Peyer's patch (tissue), 4 donors: ENCODE results near the gene MRPL37. TPM values are rescaled to one million over a fixed set of nuclear protein-coding genes. Genes with fewer than 3 reads are reported as not detected.

ENCODE experiments used
- DNase-seq, 3 donors: peaks; one replicate each; pipeline ENCODE4 v3.0.0-alpha.2; 2017 to 2019
- H3K27ac ChIP-seq, 4 donors: fragments of 200-600 bp; sonication (generic); one replicate each; pipeline ENCODE4 v1.5.1; 2016 to 2019
- H3K27me3 ChIP-seq, 2 donors: fragments of 200-600 bp; sonication (generic); one replicate each; pipeline ENCODE4 v1.5.1; 2019
- H3K36me3 ChIP-seq, 3 donors: fragments of 200-600 bp; sonication (generic); one replicate each; pipeline ENCODE4 v1.5.1; 2016 to 2019
- H3K4me1 ChIP-seq, 4 donors: fragments of 200-600 bp; sonication (generic); one replicate each; pipeline ENCODE4 v1.5.1; 2016 to 2019
- H3K4me3 ChIP-seq, 4 donors: fragments of 200-600 bp; sonication (generic); 1 replicate in 3 of 4; 2 replicates in 1 of 4; pipeline ENCODE4 v1.5.1; 2016 to 2019; ENCODE audit warnings: mild to moderate bottlenecking in 1 of 4
- H3K9me3 ChIP-seq, 4 donors: fragments of 200-600 bp; sonication (generic); one replicate each; pipeline ENCODE4 v1.5.1; 2016 to 2019; ENCODE audit warnings: mild to moderate bottlenecking in 1 of 4
- POLR2A ChIP-seq, 2 donors: fragments of 450-650 bp; IDR thresholded peaks; one replicate each; pipeline ENCODE4 v1.5.1; 2017; ENCODE audit warnings: antibody characterized with exemption in 2 of 2, mild to moderate bottlenecking in 2 of 2, moderate library complexity in 2 of 2
- total RNA-seq, 4 donors: library from RNA; depleted of rRNA; stranded (reverse); fragments of >200 nt; gene quantifications; one replicate each; pipeline ENCODE4 v1.1.0, GENCODE V29; 2016
- TF ChIP-seq, protein P1 (sequence below), 6 experiments: fragments of 450-650 bp in 4 of 6; fragments of 200-600 bp in 2 of 6; sonication (generic) in 1 of 6; IDR thresholded peaks; one replicate each; pipeline ENCODE4 v1.5.1; 2017 to 2019; ENCODE audit warnings: antibody characterized with exemption in 6 of 6, mild to moderate bottlenecking in 3 of 6, moderate library complexity in 1 of 6

The MRPL37 gene
- total RNA-seq, 4 donors from 2014 or later, result 52.8 to 58.3 (median 54.5) TPM

DNA sequence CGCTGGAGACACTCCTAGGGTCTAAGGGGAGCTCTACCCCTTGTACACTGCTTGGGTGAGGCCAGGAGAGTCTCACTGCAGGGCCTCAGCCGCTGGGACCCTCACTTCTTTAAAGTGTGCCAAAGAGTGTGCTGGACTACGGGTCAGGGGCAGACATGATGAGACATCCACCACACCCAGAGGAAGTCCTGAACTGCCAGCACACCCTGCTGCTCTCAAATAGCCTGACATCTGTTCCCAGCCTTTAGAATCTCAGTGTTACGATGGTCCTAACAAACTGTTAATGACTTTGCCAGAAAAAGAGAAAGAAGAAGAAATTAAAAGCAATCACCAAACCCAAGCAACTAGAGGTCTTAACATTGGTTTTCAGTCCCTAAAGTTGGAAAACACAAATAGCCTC is 49.0 kb downstream of the MRPL37 start:
- no peak for TF ChIP-seq POLR2A (IDR thresholded peaks at IDR 0.05)
- TF ChIP-seq, protein P1, sequence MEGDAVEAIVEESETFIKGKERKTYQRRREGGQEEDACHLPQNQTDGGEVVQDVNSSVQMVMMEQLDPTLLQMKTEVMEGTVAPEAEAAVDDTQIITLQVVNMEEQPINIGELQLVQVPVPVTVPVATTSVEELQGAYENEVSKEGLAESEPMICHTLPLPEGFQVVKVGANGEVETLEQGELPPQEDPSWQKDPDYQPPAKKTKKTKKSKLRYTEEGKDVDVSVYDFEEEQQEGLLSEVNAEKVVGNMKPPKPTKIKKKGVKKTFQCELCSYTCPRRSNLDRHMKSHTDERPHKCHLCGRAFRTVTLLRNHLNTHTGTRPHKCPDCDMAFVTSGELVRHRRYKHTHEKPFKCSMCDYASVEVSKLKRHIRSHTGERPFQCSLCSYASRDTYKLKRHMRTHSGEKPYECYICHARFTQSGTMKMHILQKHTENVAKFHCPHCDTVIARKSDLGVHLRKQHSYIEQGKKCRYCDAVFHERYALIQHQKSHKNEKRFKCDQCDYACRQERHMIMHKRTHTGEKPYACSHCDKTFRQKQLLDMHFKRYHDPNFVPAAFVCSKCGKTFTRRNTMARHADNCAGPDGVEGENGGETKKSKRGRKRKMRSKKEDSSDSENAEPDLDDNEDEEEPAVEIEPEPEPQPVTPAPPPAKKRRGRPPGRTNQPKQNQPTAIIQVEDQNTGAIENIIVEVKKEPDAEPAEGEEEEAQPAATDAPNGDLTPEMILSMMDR (IDR thresholded peaks at IDR 0.05), result no peak

GRCh38 chr1:54249819-54250435 is 50.0 kb downstream of the MRPL37 start:
- no peaks in the 10 kb centered on the region for H3K27me3 ChIP-seq
- H3K4me1 ChIP-seq, result peaks cover 0 to 7% (median 0%) of the 10 kb centered on the region in 4 donors
- H3K27ac ChIP-seq, result no peak overlapping the region
- H3K4me3 ChIP-seq, result no peak overlapping the region
- no peak for TF ChIP-seq POLR2A (IDR thresholded peaks at IDR 0.05)
- TF ChIP-seq, protein P1 (IDR thresholded peaks at IDR 0.05), result no peak
- DNase-seq, result no peak
- no peaks in the 10 kb centered on the region for H3K9me3 ChIP-seq
- peaks cover 0 to 42% (median 0%) of the 10 kb centered on the region in 3 donors for H3K36me3 ChIP-seq

More for the DNA sequence above, 49.0 kb downstream of the MRPL37 start:
- no peak for DNase-seq
- H3K4me3 ChIP-seq, result no peak overlapping the region
- no peaks in the 10 kb centered on the region for H3K4me1 ChIP-seq
- H3K27ac ChIP-seq, result no peak overlapping the region
- H3K36me3 ChIP-seq, result peaks cover 0 to 42% (median 0%) of the 10 kb centered on the region in 3 donors
- H3K27me3 ChIP-seq, result no peaks in the 10 kb centered on the region
- no peaks in the 10 kb centered on the region for H3K9me3 ChIP-seq

- Histone ChIP-seq H3K4me1 (peaks cover 0 to 7% (median 0%) of the 10 kb centered on the region in 4 donors), H3K4me3 (no peak overlapping the region), H3K27ac (no peak overlapping the region), H3K36me3 (peaks cover 0 to 42% (median 0%) of the 10 kb centered on the region in 3 donors), H3K9me3 (no peaks in the 10 kb centered on the region), H3K27me3 (no peaks in the 10 kb centered on the region)
- TF ChIP-seq POLR2A (IDR thresholded peaks at IDR 0.05), result no peak
- TF ChIP-seq, protein P1 (IDR thresholded peaks at IDR 0.05), result no peak
- no peak for DNase-seq
These were observed 50.7 kb downstream of the MRPL37 start for GRCh38 chr1:54250670-54251069.

GRCh38 chr1:54252371-54252936 is 52.5 kb downstream of the MRPL37 start:
- H3K9me3 ChIP-seq, result no peaks in the 10 kb centered on the region
- DNase-seq, result no peak
- H3K27ac ChIP-seq, result no peak overlapping the region
- H3K36me3 ChIP-seq, result peaks cover 0 to 28% (median 0%) of the 10 kb centered on the region in 3 donors
- no peaks in the 10 kb centered on the region for H3K27me3 ChIP-seq
- H3K4me3 ChIP-seq, result no peak overlapping the region
- H3K4me1 ChIP-seq, result peaks cover 0 to 13% (median 5%) of the 10 kb centered on the region in 4 donors
- TF ChIP-seq, protein P1 (IDR thresholded peaks at IDR 0.05), result no peak
- no peak for TF ChIP-seq POLR2A (IDR thresholded peaks at IDR 0.05)

GRCh38 chr1:54253480-54253879 is 53.5 kb downstream of the MRPL37 start:
- Histone ChIP-seq H3K27ac (no peak overlapping the region), H3K4me3 (no peak overlapping the region), H3K9me3 (no peaks in the 10 kb centered on the region), H3K36me3 (peaks cover 0 to 21% (median 0%) of the 10 kb centered on the region in 3 donors), H3K4me1 (peaks cover 0 to 21% (median 5%) of the 10 kb centered on the region in 4 donors), H3K27me3 (no peaks in the 10 kb centered on the region)
- TF ChIP-seq, protein P1 (IDR thresholded peaks at IDR 0.05), result no peak
- no peak for TF ChIP-seq POLR2A (IDR thresholded peaks at IDR 0.05)
- no peak for DNase-seq
